NCI-H2196 (cell line): ENCODE results near the gene NUBP2.

ENCODE experiments used
- DNase-seq: peaks from one replicate; lab custom pipeline; 2025; ENCODE audit not compliant: unreplicated experiment; lab: John Stamatoyannopoulos, UW

Gene NUBP2

DNA sequence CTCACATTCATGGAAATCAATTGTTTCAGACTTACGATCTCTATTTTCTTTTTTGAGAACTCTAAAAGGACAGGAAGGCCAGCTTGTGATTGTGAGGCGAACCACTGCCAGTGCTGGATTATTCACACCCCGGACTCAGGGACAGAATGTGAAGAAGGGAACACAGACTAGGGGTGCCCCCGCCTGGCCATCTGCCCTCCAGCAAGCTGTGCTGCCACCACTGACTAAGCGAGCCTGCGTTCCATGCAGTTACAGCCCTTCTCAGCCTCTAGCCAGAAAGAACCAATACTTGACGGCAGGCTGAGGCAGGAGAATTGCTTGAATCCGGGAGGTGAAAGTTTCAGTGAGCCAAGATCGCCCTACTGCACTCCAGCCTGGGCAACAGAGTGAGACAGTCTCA lies 41.1 kb downstream of the NUBP2 start:
- no peak for DNase-seq

DNA sequence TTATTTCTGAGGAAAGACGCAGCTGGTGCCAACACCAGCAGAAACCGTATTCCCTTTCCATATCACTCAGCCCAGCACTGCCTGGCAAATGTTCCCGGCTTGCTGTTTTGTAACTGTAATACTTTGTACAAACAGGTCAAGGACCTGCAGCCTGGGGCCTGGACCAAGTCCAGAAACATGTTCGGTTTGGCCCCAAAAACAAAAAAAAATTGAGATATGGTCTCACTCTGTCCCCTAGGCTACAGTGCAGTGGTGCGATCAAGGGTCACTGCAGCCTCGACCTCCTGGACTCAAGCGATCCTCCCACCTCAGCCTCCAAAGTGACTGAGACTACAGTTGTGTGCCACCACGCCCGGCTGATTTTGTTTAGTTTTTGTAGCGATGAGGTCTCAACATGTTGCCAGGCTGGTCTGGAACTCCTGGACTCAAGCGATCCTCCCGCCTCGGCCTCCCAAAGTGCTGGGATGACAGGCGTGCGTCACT lies 42.7 kb downstream of the NUBP2 start:
- no peak for DNase-seq

DNA sequence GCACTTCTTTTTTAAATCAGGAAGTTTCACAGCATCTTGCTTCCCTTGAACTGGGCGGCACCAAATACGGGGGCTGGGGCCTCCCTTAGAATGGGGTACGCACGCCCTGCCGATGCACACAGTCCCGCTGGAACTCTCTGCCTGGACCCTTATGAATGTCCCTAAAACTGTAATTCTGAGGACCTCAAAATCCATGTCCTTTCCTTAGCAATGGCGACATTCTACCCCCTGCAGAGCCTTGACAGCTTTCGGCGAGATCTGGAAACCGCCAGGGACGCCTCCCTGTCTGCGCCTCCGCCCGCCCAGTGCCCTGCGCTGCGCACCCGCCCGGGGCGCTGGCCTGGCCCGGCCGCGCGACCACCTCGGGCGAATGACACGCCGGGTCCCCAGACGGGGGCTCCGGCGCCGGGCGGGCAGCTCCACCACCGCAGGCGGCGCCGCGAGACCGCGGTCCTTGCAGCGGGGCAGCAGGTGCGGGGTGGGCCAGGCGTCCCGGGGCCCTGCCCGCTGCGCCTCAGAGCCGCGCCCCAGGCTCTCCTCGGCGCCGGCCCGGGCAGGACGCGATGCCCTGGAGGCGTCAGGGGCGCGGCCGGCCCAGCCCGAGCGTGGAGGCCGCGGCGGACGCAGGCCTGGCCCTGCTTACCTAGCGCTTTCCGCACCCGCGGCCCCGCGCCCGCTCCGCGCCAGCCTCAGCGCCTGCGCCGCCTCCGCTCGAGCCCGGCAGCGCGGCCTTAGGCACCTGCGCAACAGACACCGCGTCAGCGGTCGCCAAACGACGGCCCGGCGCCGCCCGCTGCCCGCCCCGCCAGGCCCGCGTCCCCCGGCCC lies 43.3 kb downstream of the NUBP2 start:
- DNase-seq = peak; percentile 75

DNA sequence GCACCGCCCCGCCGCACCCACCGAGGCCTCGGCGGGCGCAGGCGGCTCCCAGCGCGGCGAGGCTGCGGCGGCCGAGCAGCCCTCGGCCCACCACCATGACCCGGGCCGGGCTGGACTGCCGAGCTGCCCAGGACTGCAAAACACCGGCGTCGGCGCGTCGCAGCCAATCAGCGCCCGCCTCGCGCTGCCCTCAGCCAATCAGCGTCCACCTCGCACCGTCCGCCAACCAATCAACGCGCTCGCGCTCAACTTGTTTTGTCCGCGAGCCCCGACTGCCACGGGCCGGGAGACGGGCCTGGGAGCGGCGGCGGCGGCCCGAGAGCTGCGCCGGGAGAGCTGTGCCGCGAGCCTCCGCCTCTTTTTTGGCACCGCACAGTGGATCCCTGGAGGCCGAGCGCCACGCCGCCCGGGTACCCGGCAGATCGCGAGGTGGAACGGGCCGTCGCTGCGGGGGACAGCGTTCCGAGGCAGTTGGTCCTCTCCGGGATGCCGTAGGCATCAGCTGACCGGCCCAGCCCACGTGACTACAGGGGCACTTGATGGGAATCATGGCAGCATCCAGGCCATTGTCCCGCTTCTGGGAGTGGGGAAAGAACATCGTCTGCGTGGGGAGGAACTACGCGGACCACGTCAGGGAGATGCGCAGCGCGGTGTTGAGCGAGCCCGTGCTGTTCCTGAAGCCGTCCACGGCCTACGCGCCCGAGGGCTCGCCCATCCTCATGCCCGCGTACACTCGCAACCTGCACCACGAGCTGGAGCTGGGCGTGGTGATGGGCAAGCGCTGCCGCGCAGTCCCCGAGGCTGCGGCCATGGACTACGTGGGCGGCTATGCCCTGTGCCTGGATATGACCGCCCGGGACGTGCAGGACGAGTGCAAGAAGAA lies 44.2 kb downstream of the NUBP2 start, which contains the start of the genes FAHD1 and HAGH:
Gene FAHD1 (plus strand): TSS at position 516 of the 883 bp plus-strand sequence. CDS start 33 bp downstream, at position 549.
Gene HAGH (minus strand): TSS at position 135 of the 883 bp plus-strand sequence. CDS start 38 bp downstream, at position 97.
- DNase-seq = peak; percentile 93

DNA sequence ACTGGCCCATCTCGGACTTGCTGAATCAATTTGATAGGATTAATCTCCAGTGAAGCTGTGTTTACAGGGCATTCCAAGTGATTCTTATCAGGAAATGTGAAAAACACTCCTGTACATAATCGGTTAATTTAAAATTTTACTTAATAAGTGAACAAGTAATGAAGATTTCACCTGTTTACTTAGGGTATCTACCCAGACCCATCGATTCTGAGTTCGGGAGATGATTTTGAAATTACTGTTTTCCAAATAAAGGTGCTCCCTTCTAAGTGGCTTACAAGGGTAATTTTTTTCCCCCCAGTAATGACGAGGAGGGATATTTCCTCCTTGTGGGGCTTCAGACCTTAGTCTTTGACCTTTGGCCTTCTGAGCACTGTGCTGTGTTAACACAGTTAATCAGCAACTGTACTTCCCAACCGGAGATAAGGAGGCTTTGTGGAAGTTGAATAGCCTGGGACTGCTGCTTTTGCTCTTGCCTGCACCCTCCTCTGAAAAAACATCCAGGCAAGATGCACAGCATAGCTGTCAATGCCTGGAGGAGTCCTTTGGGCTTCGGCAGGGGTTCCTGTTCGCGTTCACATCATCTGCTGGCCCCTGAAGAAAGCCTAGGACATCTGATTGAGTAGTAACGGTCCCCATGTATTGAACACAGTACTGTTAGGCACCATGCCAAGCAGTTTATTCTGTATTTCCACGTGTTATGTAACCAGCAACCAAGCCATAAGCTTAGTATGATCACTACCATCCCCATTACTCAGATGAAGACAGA lies 46.1 kb downstream of the NUBP2 start:
- DNase-seq = no peak

DNA sequence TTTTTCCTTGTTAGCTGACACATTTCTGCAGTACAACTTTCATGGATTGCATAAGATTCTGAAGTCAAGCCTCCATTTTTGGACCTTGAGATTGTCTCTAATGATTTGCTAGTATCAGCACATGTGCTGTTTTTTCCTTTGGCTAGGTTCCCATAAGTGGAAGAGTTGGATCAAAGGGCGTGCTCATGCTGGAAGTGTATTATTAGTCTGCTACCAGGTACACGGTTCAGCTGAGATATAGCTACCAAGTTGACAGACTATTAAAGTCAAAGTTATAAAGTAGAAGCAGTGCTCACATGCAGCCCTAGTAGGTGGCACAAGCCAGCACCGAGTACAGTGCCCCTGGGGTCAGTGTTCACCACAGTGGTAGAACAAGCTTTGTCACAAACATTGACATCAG lies 47.5 kb downstream of the NUBP2 start:
- DNase-seq = no peak

DNA sequence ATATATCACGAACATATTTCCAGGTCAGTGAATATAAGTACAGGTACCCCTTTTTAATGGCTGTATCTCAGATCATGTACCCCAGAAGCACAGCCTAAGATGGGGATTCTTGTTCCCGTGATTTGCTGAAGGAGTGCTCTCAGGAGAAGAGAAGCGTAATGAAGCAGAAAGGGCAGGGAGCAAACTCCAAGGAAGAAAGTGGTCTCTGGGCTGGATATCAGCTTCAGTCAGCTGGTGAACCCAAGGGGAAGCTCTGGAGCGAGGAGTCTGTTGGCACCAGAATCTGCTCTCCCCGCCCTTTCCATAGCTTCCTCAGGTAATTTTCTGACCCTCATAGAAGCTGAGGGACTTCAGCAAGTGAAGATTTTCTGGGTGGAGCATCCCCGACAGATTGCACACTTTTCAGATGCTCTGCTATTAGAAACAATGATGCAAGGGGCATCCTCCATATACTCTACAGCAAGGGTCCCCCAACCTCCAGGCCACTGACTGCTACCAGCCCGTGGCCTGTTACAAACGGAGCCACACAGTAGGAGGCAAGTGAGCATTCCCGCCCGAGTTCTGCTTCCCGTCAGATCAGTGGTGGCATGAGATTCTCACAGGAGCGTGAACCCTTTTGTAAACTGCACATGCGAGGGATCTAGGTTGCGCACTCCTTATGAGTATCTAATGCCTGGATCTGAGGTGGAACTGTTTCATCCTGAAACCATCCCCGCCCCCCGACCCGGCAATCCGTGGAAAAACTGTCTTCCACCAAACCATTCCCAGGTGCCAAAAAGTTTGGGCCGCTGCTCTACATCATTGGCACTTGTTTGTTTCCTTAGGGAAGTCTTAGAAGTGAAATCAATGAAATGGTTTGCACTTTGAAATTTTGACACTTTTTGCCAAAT lies 48.7 kb downstream of the NUBP2 start:
- DNase-seq = no peak

DNA sequence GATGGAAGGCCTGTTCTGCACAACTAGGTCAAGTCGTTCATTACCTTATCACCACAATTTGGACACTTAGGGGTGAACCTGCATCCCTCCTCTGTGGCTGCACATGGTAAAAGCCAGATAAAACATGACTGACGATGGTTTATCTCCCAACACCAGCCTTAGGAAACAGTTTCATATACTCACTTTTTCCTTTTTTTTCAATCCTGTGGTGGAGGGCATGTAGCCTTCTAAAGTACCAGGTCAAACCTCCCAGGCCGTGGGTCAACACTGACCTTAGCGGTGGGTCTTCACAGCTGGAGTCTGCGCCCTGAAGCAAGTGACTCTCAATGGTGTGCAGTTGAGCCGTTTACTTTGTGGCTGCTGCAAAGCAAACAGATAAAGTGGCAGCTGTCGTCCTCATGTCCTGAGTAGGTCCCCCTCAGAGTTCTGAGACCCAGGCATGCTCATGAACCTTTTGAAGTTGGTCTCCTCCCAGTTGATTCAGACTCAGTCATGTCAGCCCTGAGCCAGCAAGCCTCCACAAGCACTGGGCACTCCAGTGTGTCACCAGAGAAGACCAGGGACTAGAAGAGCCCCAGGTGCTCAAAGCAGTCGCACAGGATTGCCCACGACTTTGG lies 50.2 kb downstream of the NUBP2 start:
- DNase-seq = no peak

DNA sequence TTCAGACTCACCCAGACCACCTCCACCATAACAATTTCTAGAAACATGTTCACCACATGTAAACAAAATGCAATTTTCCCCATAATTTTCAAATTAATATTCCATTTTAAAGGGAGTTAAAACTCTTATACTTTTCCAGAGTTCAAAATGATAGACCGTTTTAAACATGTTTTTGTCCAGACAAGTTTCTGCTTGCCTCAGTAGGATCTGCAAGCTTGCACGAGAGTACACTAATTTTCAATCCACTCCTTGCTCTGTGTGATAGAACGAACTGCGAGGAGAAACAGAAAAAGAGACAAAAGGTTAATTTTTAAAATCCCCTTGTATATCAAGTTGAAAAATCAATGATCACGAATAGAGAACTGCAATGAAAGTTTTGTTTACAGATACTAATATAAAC lies 51.3 kb downstream of the NUBP2 start:
- DNase-seq = no peak
